Measurements from ENCODE around the gene DHX30.

DNA sequence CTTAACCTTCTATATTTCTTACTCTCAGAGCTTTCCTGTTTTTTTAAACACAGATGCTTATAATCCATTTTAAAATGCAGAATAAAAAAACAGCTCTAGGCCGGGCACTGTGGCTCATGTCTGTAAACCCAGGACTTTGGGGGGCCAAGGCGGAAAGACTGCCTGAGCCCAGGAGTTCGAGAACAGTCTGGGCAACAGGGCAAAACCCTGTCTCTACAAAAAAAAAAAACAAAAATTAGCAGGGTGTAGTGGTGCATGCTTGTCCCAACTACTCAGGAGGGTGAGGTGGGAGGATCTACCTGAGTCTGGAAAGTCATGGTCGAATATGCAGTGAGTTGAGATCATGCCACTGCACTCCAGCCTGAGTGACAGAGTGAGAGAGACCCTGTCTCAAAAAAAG, 36.8 kb upstream of the DHX30 start:
- TF ChIP-seq CTCF (IDR thresholded peaks at IDR 0.05; ENCODE audit: insufficient read depth, low read depth, low read length), result no peak
- no peak for TF ChIP-seq EZH2 (IDR thresholded peaks at IDR 0.05; ENCODE audit: insufficient read depth, low read length)

Measured in astrocyte (in vitro differentiated cells and primary cell).